K562 (cell line): ENCODE data around the gene PTPRG. TPM values are rescaled to one million over a fixed set of nuclear protein-coding genes. Genes with fewer than 3 reads are reported as not detected.

Source experiments
- ATAC-seq: fragments of 200-7000 bp; cut with Tn5 transposase; 3 replicates; pipeline ENCODE4 v1.9.1; 2020; ENCODE audit warnings: moderate library complexity
- BruUV-seq: library from RNA; stranded (reverse); fragments of 400-500 nt; replicated peaks from 2 replicates; lab custom pipeline; 2021; lab: Mats Ljungman, UMichigan
- CTCF ChIA-PET: fragments of 300-600 bp; formaldehyde crosslinking; extraction: SDS; loops from one replicate; lab custom pipeline; 2021; ENCODE audit warnings: low intra/inter-chr PET ratio; lab: Yijun Ruan, JAX
- POLR2A ChIA-PET: fragments of 300-600, 350-650 bp; sonication (Branson Sonifier 250); formaldehyde crosslinking; extraction: SDS; loops from one replicate; lab custom pipeline; 2021; ENCODE audit warnings: antibody characterized with exemption, inconsistent platforms; lab: Yijun Ruan, JAX
- DNase-seq, 4 experiments: peaks; one replicate each; pipeline versions ENCODE4 v3.0.0 to v3.0.0-alpha.2; 2011 to 2018; ENCODE audit warnings: low spot score in 3 of 4, mixed read lengths in 3 of 4; ENCODE audit errors: extremely low read depth in 1 of 4
- FAIRE-seq: peaks from 2 replicates; lab custom pipeline; 2011; peaks lifted over from hg19 to GRCh38; lab: Jason Lieb, UNC
- H2AFZ ChIP-seq: 2 replicates; pipeline ENCODE4 v1.6.0; 2011; ENCODE audit warnings: low read depth, low read length, control low read depth, inconsistent platforms
- H3K27ac ChIP-seq: fragments of 200-600 bp; 3 replicates; pipeline ENCODE4 v1.8.0; 2011; ENCODE audit warnings: low read depth, mild to moderate bottlenecking, control low read depth, inconsistent platforms, low read length, moderate library complexity, mixed read lengths; ENCODE audit errors: extremely low read depth
- H3K27me3 ChIP-seq, 2 experiments: fragments of 300-600 bp in 1 of 2; 2 replicates in 1 of 2; 3 replicates in 1 of 2; pipeline versions ENCODE4 v1.6.0 to v1.8.0; 2011; ENCODE audit warnings: inconsistent platforms in 2 of 2, low read length in 2 of 2, mild to moderate bottlenecking in 1 of 2, mixed read lengths in 1 of 2, moderate library complexity in 1 of 2; ENCODE audit not compliant: control insufficient read depth in 2 of 2, insufficient read depth in 2 of 2
- H3K36me3 ChIP-seq: fragments of 300-600 bp; 3 replicates; pipeline ENCODE4 v1.8.0; 2011; ENCODE audit warnings: mild to moderate bottlenecking, low read length, inconsistent platforms; ENCODE audit not compliant: control insufficient read depth, insufficient read depth
- H3K4me1 ChIP-seq, 2 experiments: fragments of 200-600 bp in 1 of 2; replicated peaks in 1 of 2; 2 replicates in 1 of 2; 3 replicates in 1 of 2; pipeline versions ENCODE4 v1.5.1 to v1.8.0; 2011; ENCODE audit warnings: inconsistent platforms in 2 of 2, low read length in 2 of 2, mild to moderate bottlenecking in 1 of 2, mixed read lengths in 1 of 2, moderate library complexity in 1 of 2; ENCODE audit not compliant: control insufficient read depth in 2 of 2, insufficient read depth in 2 of 2
- H3K4me2 ChIP-seq: 2 replicates; pipeline ENCODE4 v1.6.1; 2011; ENCODE audit warnings: low read length, control low read depth, inconsistent platforms, mixed read lengths; ENCODE audit not compliant: insufficient read depth
- H3K4me3 ChIP-seq: fragments of 200-600 bp; sonication (generic), shearing (Covaris generic); 2 replicates; pipeline ENCODE4 v1.5.1; 2016; ENCODE audit warnings: control low read depth, inconsistent platforms
- H3K79me2 ChIP-seq: fragments of 200-600 bp; 3 replicates; pipeline ENCODE4 v1.8.0; 2011; ENCODE audit warnings: low read length, inconsistent platforms; ENCODE audit not compliant: control insufficient read depth, insufficient read depth
- H3K9ac ChIP-seq, 2 experiments: 2 replicates each; pipeline versions ENCODE4 v1.6.0 to v1.6.1; 2011; ENCODE audit warnings: low read depth in 2 of 2, low read length in 2 of 2, control low read depth in 1 of 2, inconsistent platforms in 1 of 2, mild to moderate bottlenecking in 1 of 2, mixed read lengths in 1 of 2; ENCODE audit not compliant: insufficient read depth in 1 of 2
- H3K9me1 ChIP-seq: one replicate; pipeline ENCODE4 v1.6.0; 2011; ENCODE audit warnings: inconsistent platforms, mild to moderate bottlenecking, low read length, moderate library complexity; ENCODE audit not compliant: control insufficient read depth, insufficient read depth
- H3K9me3 ChIP-seq: replicated peaks from 2 replicates; pipeline ENCODE4 v1.5.1; 2011; ENCODE audit warnings: low read depth, low read length, inconsistent platforms; ENCODE audit not compliant: control insufficient read depth, insufficient read depth
- H4K20me1 ChIP-seq: replicated peaks from 2 replicates; pipeline ENCODE4 v1.6.1; 2011; ENCODE audit warnings: low read length, inconsistent platforms, mixed read lengths; ENCODE audit not compliant: control insufficient read depth, insufficient read depth
- ARID2 ChIP-seq: fragments of 450-650 bp; IDR thresholded peaks from 2 replicates; pipeline ENCODE4 v1.6.1; 2017; ENCODE audit warnings: antibody characterized with exemption, mild to moderate bottlenecking
- LARP7 ChIP-seq: fragments of 450-650 bp; IDR thresholded peaks from 2 replicates; pipeline ENCODE4 v1.6.1; 2016
- ZNF212 ChIP-seq: fragments of 450-650 bp; formaldehyde crosslinking; IDR thresholded peaks from 2 replicates; pipeline ENCODE4 v1.4.0; 2020; ENCODE audit warnings: mild to moderate bottlenecking
- WGBS: fragments of 100-300 bp; shearing (Covaris generic); methylation state at CpG from one replicate; pipeline ENCODE4 v1.1.6; 2016; ENCODE audit warnings: low coverage, mixed read lengths; ENCODE audit not compliant: insufficient coverage; ENCODE audit errors: missing lambda C conversion rate; 5-methylcytosine and 5-hydroxymethylcytosine counted together
- in situ Hi-C: fragments of 300-500 bp; cut with MboI; formaldehyde crosslinking; loops from 4 replicates; pipeline ENCODE4 v1.15.0; 2018; ENCODE audit warnings: inconsistent platforms, mixed read lengths
- intact Hi-C: fragments of 100-400 bp; cut with micrococcal nuclease; formaldehyde crosslinking; loops from 2 replicates; pipeline ENCODE4 v1.14.2; 2022
- polyA plus RNA-seq, 8 experiments: library from polyadenylated mRNA; depleted of rRNA in 4 of 8; stranded (reverse) in 5 of 8; unstranded in 3 of 8; fragments of >200 nt; fragmentation: Nextera tagmentation in 2 of 8; fragmentation: Illumina TruSeq in 1 of 8; extraction: Ambion mirVana in 2 of 8; extraction: Trizol in 1 of 8; gene quantifications; 2 replicates each; pipeline versions ENCODE4 v1.2.1 to v1.2.3, GENCODE V29; 2011 to 2014; ENCODE audit warnings: inconsistent platforms in 1 of 8, missing spikeins in 1 of 8
- total RNA-seq, 7 experiments: library from RNA; depleted of rRNA in 6 of 7; stranded (reverse); fragments of >200 nt in 6 of 7; fragmentation: Illumina TruSeq in 2 of 7; extraction: Trizol in 2 of 7; gene quantifications; 2 replicates each; pipeline versions ENCODE4 v1.2.1 to v1.2.3, GENCODE V29; 2011 to 2021; ENCODE audit warnings: low replicate concordance in 1 of 7
- TF ChIP-seq, protein P1 (sequence below), 2 experiments: IDR thresholded peaks; 2 replicates each; pipeline ENCODE4 v1.6.1; 2011; ENCODE audit warnings: borderline replicate concordance in 1 of 2, control low read depth in 1 of 2, low read depth in 1 of 2, low read length in 1 of 2, mild to moderate bottlenecking in 1 of 2, mixed read lengths in 1 of 2, moderate library complexity in 1 of 2; ENCODE audit not compliant: insufficient read depth in 1 of 2, insufficient read length in 1 of 2, poor library complexity in 1 of 2, severe bottlenecking in 1 of 2; ENCODE audit errors: extremely low read depth in 1 of 2
- TF ChIP-seq, protein P2 (sequence below), 3 experiments: fragments of 200-800 bp in 1 of 3; fragments of 250-450 bp in 1 of 3; fragments of 450-650 bp in 1 of 3; sonication (Bioruptor Pico) in 1 of 3; sonication (Bioruptor generic) in 1 of 3; formaldehyde crosslinking in 1 of 3; IDR thresholded peaks; 2 replicates each; pipeline versions ENCODE4 v1.6.1 to v1.8.0; 2016 to 2022; ENCODE audit warnings: mild to moderate bottlenecking in 2 of 3, missing genetic modification characterization in 2 of 3, missing compliant biosample characterization in 1 of 3, moderate library complexity in 1 of 3
- TF ChIP-seq, protein P3 (sequence below): fragments of 250-450 bp; sonication (Bioruptor Pico); IDR thresholded peaks from 2 replicates; pipeline ENCODE4 v1.5.0; 2020; ENCODE audit warnings: mild to moderate bottlenecking, borderline replicate concordance
- TF ChIP-seq, protein P4 (sequence below), 2 experiments: IDR thresholded peaks in 1 of 2; conservative IDR thresholded peaks in 1 of 2; 2 replicates each; pipeline ENCODE4 v1.6.1; 2016; ENCODE audit warnings: low read depth in 2 of 2, mild to moderate bottlenecking in 1 of 2, missing compliant biosample characterization in 1 of 2, missing genetic modification characterization in 1 of 2, moderate library complexity in 1 of 2

PTPRG gene
- total and polyA plus RNA-seq, 9 of the 15 experiments (the other 6 are each of a cell fraction or from before 2014, with no cell fraction given), result 0.16 TPM; not detected in 8

DNA sequence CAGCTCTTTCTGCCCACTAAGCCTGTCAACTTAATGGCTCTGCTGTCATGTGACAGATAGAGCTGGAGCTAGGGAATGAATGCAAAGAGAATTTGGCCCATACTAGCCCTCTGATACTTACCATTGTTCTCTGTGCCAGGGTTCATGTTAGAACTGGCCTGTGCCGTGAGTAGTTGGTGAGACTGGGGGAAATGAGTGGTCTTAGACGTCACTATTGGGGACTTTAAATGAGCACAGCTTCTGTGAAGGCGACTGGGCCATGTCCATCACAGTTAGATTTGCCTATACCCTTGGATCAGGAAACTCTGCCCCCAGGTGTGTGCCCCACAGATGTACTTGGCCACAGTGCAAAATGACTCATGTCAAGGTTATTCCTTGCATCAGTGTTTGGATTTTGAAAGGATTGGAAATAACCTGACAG, 124.9 kb downstream of the PTPRG start:
- WGBS, result 0% methylated on average over 3 of the region's 3 CpGs
- CTCF ChIA-PET, result no interaction called here

More for the DNA sequence above, 124.9 kb downstream of the PTPRG start:
- no peaks in the 10 kb centered on the region for H3K79me2 ChIP-seq
- no peak overlapping the region for H3K4me3 ChIP-seq
- DNase-seq (no peak), ATAC-seq (no peak), FAIRE-seq (no peak)
- 0 out of 5 replicates have a peak, but pooled peaks cover 0 to 7% of the 10 kb centered on the region in 2 experiments for H3K27me3 ChIP-seq
- H3K27ac ChIP-seq, result no peak overlapping the region
- no peaks in the 10 kb centered on the region for H3K36me3 ChIP-seq
- no peak overlapping the region for H3K9ac ChIP-seq
- H2AFZ ChIP-seq, result no peak overlapping the region
- POLR2A ChIA-PET, result no interaction called here
- TF ChIP-seq, protein P1, sequence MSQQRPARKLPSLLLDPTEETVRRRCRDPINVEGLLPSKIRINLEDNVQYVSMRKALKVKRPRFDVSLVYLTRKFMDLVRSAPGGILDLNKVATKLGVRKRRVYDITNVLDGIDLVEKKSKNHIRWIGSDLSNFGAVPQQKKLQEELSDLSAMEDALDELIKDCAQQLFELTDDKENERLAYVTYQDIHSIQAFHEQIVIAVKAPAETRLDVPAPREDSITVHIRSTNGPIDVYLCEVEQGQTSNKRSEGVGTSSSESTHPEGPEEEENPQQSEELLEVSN (IDR thresholded peaks at IDR 0.05; ENCODE audit: borderline replicate concordance in 1 of 2, extremely low read depth in 1 of 2, insufficient read depth in 1 of 2, insufficient read length in 1 of 2, low read depth in 1 of 2, low read length in 1 of 2, poor library complexity in 1 of 2, severe bottlenecking in 1 of 2), result no peak
- TF ChIP-seq LARP7 (no peak), ZNF212 (CRISPR knock-in tag) (no peak), ARID2 (no peak)
- TF ChIP-seq, protein P2, sequence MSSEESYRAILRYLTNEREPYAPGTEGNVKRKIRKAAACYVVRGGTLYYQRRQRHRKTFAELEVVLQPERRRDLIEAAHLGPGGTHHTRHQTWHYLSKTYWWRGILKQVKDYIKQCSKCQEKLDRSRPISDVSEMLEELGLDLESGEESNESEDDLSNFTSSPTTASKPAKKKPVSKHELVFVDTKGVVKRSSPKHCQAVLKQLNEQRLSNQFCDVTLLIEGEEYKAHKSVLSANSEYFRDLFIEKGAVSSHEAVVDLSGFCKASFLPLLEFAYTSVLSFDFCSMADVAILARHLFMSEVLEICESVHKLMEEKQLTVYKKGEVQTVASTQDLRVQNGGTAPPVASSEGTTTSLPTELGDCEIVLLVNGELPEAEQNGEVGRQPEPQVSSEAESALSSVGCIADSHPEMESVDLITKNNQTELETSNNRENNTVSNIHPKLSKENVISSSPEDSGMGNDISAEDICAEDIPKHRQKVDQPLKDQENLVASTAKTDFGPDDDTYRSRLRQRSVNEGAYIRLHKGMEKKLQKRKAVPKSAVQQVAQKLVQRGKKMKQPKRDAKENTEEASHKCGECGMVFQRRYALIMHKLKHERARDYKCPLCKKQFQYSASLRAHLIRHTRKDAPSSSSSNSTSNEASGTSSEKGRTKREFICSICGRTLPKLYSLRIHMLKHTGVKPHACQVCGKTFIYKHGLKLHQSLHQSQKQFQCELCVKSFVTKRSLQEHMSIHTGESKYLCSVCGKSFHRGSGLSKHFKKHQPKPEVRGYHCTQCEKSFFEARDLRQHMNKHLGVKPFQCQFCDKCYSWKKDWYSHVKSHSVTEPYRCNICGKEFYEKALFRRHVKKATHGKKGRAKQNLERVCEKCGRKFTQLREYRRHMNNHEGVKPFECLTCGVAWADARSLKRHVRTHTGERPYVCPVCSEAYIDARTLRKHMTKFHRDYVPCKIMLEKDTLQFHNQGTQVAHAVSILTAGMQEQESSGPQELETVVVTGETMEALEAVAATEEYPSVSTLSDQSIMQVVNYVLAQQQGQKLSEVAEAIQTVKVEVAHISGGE (CRISPR knock-in tag; IDR thresholded peaks at IDR 0.05), result peak in 1 of 3 experiments; percentile 53; a peak in 1 of 6 replicates
- TF ChIP-seq, protein P3, sequence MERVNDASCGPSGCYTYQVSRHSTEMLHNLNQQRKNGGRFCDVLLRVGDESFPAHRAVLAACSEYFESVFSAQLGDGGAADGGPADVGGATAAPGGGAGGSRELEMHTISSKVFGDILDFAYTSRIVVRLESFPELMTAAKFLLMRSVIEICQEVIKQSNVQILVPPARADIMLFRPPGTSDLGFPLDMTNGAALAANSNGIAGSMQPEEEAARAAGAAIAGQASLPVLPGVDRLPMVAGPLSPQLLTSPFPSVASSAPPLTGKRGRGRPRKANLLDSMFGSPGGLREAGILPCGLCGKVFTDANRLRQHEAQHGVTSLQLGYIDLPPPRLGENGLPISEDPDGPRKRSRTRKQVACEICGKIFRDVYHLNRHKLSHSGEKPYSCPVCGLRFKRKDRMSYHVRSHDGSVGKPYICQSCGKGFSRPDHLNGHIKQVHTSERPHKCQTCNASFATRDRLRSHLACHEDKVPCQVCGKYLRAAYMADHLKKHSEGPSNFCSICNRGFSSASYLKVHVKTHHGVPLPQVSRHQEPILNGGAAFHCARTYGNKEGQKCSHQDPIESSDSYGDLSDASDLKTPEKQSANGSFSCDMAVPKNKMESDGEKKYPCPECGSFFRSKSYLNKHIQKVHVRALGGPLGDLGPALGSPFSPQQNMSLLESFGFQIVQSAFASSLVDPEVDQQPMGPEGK, result no peak
- TF ChIP-seq, protein P4, sequence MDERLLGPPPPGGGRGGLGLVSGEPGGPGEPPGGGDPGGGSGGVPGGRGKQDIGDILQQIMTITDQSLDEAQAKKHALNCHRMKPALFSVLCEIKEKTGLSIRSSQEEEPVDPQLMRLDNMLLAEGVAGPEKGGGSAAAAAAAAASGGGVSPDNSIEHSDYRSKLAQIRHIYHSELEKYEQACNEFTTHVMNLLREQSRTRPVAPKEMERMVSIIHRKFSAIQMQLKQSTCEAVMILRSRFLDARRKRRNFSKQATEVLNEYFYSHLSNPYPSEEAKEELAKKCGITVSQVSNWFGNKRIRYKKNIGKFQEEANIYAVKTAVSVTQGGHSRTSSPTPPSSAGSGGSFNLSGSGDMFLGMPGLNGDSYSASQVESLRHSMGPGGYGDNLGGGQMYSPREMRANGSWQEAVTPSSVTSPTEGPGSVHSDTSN (CRISPR knock-in tag; IDR thresholded peaks at IDR 0.05; ENCODE audit: low read depth), result no peak
- TF ChIP-seq, protein P4 (tag; conservative IDR thresholded peaks at IDR 0.05; ENCODE audit: low read depth), result no peak
- H3K9me3 ChIP-seq, result no peaks in the 10 kb centered on the region
- no peaks in the 10 kb centered on the region for H3K4me1 ChIP-seq
- no TSS peak for BruUV-seq
- H4K20me1 ChIP-seq, result no peaks in the 10 kb centered on the region
- intact Hi-C loops (no loop called here), in situ Hi-C loops (no loop called here)
- H3K9me1 ChIP-seq, result no peaks in the 10 kb centered on the region
- no peak overlapping the region for H3K4me2 ChIP-seq
